Endothelial cell of umbilical vein (primary cell): ENCODE measurements around the gene UGT1A9.

ENCODE experiments used
- CTCF ChIP-seq, 2 donors: IDR thresholded peaks; 1 replicate in 1 of 2; 2 replicates in 1 of 2; pipeline ENCODE4 v1.5.1; 2011; ENCODE audit warnings: low read length in 2 of 2, mild to moderate bottlenecking in 2 of 2, moderate library complexity in 2 of 2, control low read depth in 1 of 2, inconsistent platforms in 1 of 2, low read depth in 1 of 2; ENCODE audit not compliant: insufficient read depth in 1 of 2; ENCODE audit errors: extremely low read depth in 1 of 2
- EZH2 ChIP-seq: IDR thresholded peaks from 2 replicates; pipeline ENCODE4 v1.6.1; 2012; ENCODE audit warnings: borderline replicate concordance, low read depth, mild to moderate bottlenecking, moderate library complexity, low read length, inconsistent platforms; ENCODE audit not compliant: severe bottlenecking

DNA sequence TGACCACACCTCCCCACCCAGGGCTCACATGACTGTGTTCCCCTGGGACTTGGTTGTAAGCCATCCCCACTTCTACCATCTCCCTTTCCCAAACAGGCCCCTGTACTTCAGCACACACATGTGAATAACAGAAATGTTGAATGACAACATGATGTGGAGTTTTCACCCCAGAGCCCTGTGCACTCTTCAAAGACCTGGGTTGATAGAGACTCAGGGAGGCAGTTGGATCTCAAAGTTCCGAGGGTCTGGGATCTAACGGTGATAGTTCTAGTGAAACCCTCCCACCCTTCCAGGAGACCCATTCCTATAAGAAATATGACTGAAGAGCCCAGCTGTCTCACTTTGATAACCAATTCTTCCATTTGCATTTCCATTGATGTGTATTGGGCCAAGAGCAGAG lies 106.3 kb downstream of the UGT1A9 start, which contains the start of gene MROH2A:
- TF ChIP-seq EZH2, result no peak
- TF ChIP-seq CTCF (IDR thresholded peaks at IDR 0.05; ENCODE audit: extremely low read depth in 1 of 2, insufficient read depth in 1 of 2, low read depth in 1 of 2, low read length in 2 of 2), result no peak
